ENCODE results near the gene CCDC192.

Gene CCDC192

GRCh38 chr5:127702926-127703561 is at the start of gene CCDC192:
TSS of gene CCDC192 (plus strand) at chr5:127703391. CDS start at chr5:127703446, 55 bp downstream.
- Histone ChIP-seq H3K9ac (ENCODE audit: insufficient read length, low read depth) (no peak within 1 kb of the TSS), H3K4me3 (ENCODE audit: insufficient read length, low read depth) (no peak within 1 kb of the TSS), H3K36me3 (ENCODE audit: insufficient read depth, insufficient read length, low read length) (no peaks in the 10 kb centered on the region), H3K27me3 (ENCODE audit: insufficient read depth, insufficient read length) (no peaks in the 10 kb centered on the region), H3K4me1 (ENCODE audit: insufficient read depth, insufficient read length) (no peaks in the 10 kb centered on the region), H3K9me3 (ENCODE audit: insufficient read depth, low read length) (no peaks in the 10 kb centered on the region)
- TF ChIP-seq YY1 (IDR thresholded peaks at IDR 0.05; ENCODE audit: insufficient read depth, insufficient read length) (no peak), SUZ12 (IDR thresholded peaks at IDR 0.05; ENCODE audit: extremely low read depth, insufficient read depth, insufficient read length) (no peak), ZNF274 (IDR thresholded peaks at IDR 0.05; ENCODE audit: low read depth, low read length) (no peak)
- peak; percentile 25 for DNase-seq (ENCODE audit: low read depth, low spot score)

GRCh38 chr5:127656825-127657224 is 46.4 kb upstream of the CCDC192 start:
- no peaks in the 10 kb centered on the region for H3K9me3 ChIP-seq (ENCODE audit: insufficient read depth, low read length)
- H3K27me3 ChIP-seq (ENCODE audit: insufficient read depth, insufficient read length), result no peaks in the 10 kb centered on the region
- no peak overlapping the region for H3K4me3 ChIP-seq (ENCODE audit: insufficient read length, low read depth)
- no peak overlapping the region for H3K9ac ChIP-seq (ENCODE audit: insufficient read length, low read depth)
- no peak for TF ChIP-seq ZNF274 (IDR thresholded peaks at IDR 0.05; ENCODE audit: low read depth, low read length)
- TF ChIP-seq SUZ12 (IDR thresholded peaks at IDR 0.05; ENCODE audit: extremely low read depth, insufficient read depth, insufficient read length), result no peak
- no peak for TF ChIP-seq YY1 (IDR thresholded peaks at IDR 0.05; ENCODE audit: insufficient read depth, insufficient read length)
- H3K36me3 ChIP-seq (ENCODE audit: insufficient read depth, insufficient read length, low read length), result no peaks in the 10 kb centered on the region
- no peak for DNase-seq (ENCODE audit: low read depth, low spot score)
- H3K4me1 ChIP-seq (ENCODE audit: insufficient read depth, insufficient read length), result no peaks in the 10 kb centered on the region

- H3K36me3 ChIP-seq (ENCODE audit: insufficient read depth, insufficient read length, low read length), result no peaks in the 10 kb centered on the region
- no peak for DNase-seq (ENCODE audit: low read depth, low spot score)
- H3K9ac ChIP-seq (ENCODE audit: insufficient read length, low read depth), result no peak overlapping the region
- TF ChIP-seq YY1 (IDR thresholded peaks at IDR 0.05; ENCODE audit: insufficient read depth, insufficient read length) (no peak), ZNF274 (IDR thresholded peaks at IDR 0.05; ENCODE audit: low read depth, low read length) (no peak)
- no peaks in the 10 kb centered on the region for H3K27me3 ChIP-seq (ENCODE audit: insufficient read depth, insufficient read length)
- no peak overlapping the region for H3K4me3 ChIP-seq (ENCODE audit: insufficient read length, low read depth)
- no peaks in the 10 kb centered on the region for H3K4me1 ChIP-seq (ENCODE audit: insufficient read depth, insufficient read length)
- no peaks in the 10 kb centered on the region for H3K9me3 ChIP-seq (ENCODE audit: insufficient read depth, low read length)
These were observed 43.0 kb upstream of the CCDC192 start for GRCh38 chr5:127660047-127660733.

GRCh38 chr5:127664093-127664492 is 39.1 kb upstream of the CCDC192 start:
- H3K4me1 ChIP-seq (ENCODE audit: insufficient read depth, insufficient read length), result no peaks in the 10 kb centered on the region
- no peaks in the 10 kb centered on the region for H3K9me3 ChIP-seq (ENCODE audit: insufficient read depth, low read length)
- no peak for DNase-seq (ENCODE audit: low read depth, low spot score)
- H3K4me3 ChIP-seq (ENCODE audit: insufficient read length, low read depth), result no peak overlapping the region
- TF ChIP-seq SUZ12 (IDR thresholded peaks at IDR 0.05; ENCODE audit: extremely low read depth, insufficient read depth, insufficient read length), result no peak
- no peak for TF ChIP-seq YY1 (IDR thresholded peaks at IDR 0.05; ENCODE audit: insufficient read depth, insufficient read length)
- TF ChIP-seq ZNF274 (IDR thresholded peaks at IDR 0.05; ENCODE audit: low read depth, low read length), result no peak
- no peak overlapping the region for H3K9ac ChIP-seq (ENCODE audit: insufficient read length, low read depth)
- no peaks in the 10 kb centered on the region for H3K27me3 ChIP-seq (ENCODE audit: insufficient read depth, insufficient read length)
- H3K36me3 ChIP-seq (ENCODE audit: insufficient read depth, insufficient read length, low read length), result no peaks in the 10 kb centered on the region

- H3K4me1 ChIP-seq (ENCODE audit: insufficient read depth, insufficient read length), result no peaks in the 10 kb centered on the region
- no peaks in the 10 kb centered on the region for H3K27me3 ChIP-seq (ENCODE audit: insufficient read depth, insufficient read length)
- no peak for DNase-seq (ENCODE audit: low read depth, low spot score)
- no peaks in the 10 kb centered on the region for H3K9me3 ChIP-seq (ENCODE audit: insufficient read depth, low read length)
- H3K9ac ChIP-seq (ENCODE audit: insufficient read length, low read depth), result no peak overlapping the region
- H3K36me3 ChIP-seq (ENCODE audit: insufficient read depth, insufficient read length, low read length), result no peaks in the 10 kb centered on the region
- TF ChIP-seq SUZ12 (IDR thresholded peaks at IDR 0.05; ENCODE audit: extremely low read depth, insufficient read depth, insufficient read length), result no peak
- no peak for TF ChIP-seq YY1 (IDR thresholded peaks at IDR 0.05; ENCODE audit: insufficient read depth, insufficient read length)
- TF ChIP-seq ZNF274 (IDR thresholded peaks at IDR 0.05; ENCODE audit: low read depth, low read length), result no peak
- no peak overlapping the region for H3K4me3 ChIP-seq (ENCODE audit: insufficient read length, low read depth)
These were observed 37.5 kb upstream of the CCDC192 start for GRCh38 chr5:127665641-127666040.

GRCh38 chr5:127666043-127666716 is 37.0 kb upstream of the CCDC192 start:
- H3K9ac ChIP-seq (ENCODE audit: insufficient read length, low read depth), result no peak overlapping the region
- H3K36me3 ChIP-seq (ENCODE audit: insufficient read depth, insufficient read length, low read length), result no peaks in the 10 kb centered on the region
- no peak for DNase-seq (ENCODE audit: low read depth, low spot score)
- H3K9me3 ChIP-seq (ENCODE audit: insufficient read depth, low read length), result no peaks in the 10 kb centered on the region
- no peaks in the 10 kb centered on the region for H3K4me1 ChIP-seq (ENCODE audit: insufficient read depth, insufficient read length)
- TF ChIP-seq SUZ12 (IDR thresholded peaks at IDR 0.05; ENCODE audit: extremely low read depth, insufficient read depth, insufficient read length) (no peak), ZNF274 (IDR thresholded peaks at IDR 0.05; ENCODE audit: low read depth, low read length) (no peak), YY1 (IDR thresholded peaks at IDR 0.05; ENCODE audit: insufficient read depth, insufficient read length) (no peak)
- no peak overlapping the region for H3K4me3 ChIP-seq (ENCODE audit: insufficient read length, low read depth)
- H3K27me3 ChIP-seq (ENCODE audit: insufficient read depth, insufficient read length), result no peaks in the 10 kb centered on the region

GRCh38 chr5:127667926-127668325 is 35.3 kb upstream of the CCDC192 start:
- Histone ChIP-seq H3K36me3 (ENCODE audit: insufficient read depth, insufficient read length, low read length) (no peaks in the 10 kb centered on the region), H3K4me3 (ENCODE audit: insufficient read length, low read depth) (no peak overlapping the region), H3K4me1 (ENCODE audit: insufficient read depth, insufficient read length) (no peaks in the 10 kb centered on the region), H3K9me3 (ENCODE audit: insufficient read depth, low read length) (no peaks in the 10 kb centered on the region), H3K27me3 (ENCODE audit: insufficient read depth, insufficient read length) (no peaks in the 10 kb centered on the region), H3K9ac (ENCODE audit: insufficient read length, low read depth) (no peak overlapping the region)
- DNase-seq (ENCODE audit: low read depth, low spot score), result no peak
- no peak for TF ChIP-seq ZNF274 (IDR thresholded peaks at IDR 0.05; ENCODE audit: low read depth, low read length)
- TF ChIP-seq YY1 (IDR thresholded peaks at IDR 0.05; ENCODE audit: insufficient read depth, insufficient read length), result no peak
- no peak for TF ChIP-seq SUZ12 (IDR thresholded peaks at IDR 0.05; ENCODE audit: extremely low read depth, insufficient read depth, insufficient read length)

Data from NT2/D1 (cell line).